Stomach (tissue), 9 donors: ENCODE results near the gene GABRB1. TPM values are rescaled to one million over a fixed set of nuclear protein-coding genes. Genes with fewer than 3 reads are reported as not detected.

Source experiments
- DNase-seq, 2 donors: peaks; one replicate each; pipeline versions ENCODE4 v3.0.0 to v3.0.0-alpha.2; 2013 to 2019
- H3K27ac ChIP-seq, 5 donors: fragments of 200-600 bp in 4 of 5; sonication (generic) in 4 of 5; one replicate each; pipeline ENCODE4 v1.5.1; 2013 to 2019; ENCODE audit warnings: mild to moderate bottlenecking in 1 of 5, moderate library complexity in 1 of 5
- H3K27me3 ChIP-seq, 3 donors: fragments of 200-600 bp; sonication (generic); one replicate each; pipeline ENCODE4 v1.5.1; 2017 to 2019; ENCODE audit warnings: mixed run types in 1 of 3
- H3K36me3 ChIP-seq, 4 donors: fragments of 200-600 bp; sonication (generic); 1 replicate in 3 of 4; 2 replicates in 1 of 4; pipeline ENCODE4 v1.5.1; 2016 to 2019
- H3K4me1 ChIP-seq, 4 donors: fragments of 200-600 bp; sonication (generic); one replicate each; pipeline ENCODE4 v1.5.1; 2016 to 2019
- H3K4me3 ChIP-seq, 4 donors: fragments of 200-600 bp; sonication (generic) in 3 of 4; one replicate each; pipeline ENCODE4 v1.5.1; 2016 to 2019; ENCODE audit warnings: mild to moderate bottlenecking in 1 of 4
- H3K9me3 ChIP-seq, 4 donors: fragments of 200-600 bp; sonication (generic); one replicate each; pipeline ENCODE4 v1.5.1; 2016 to 2019
- EP300 ChIP-seq: sonication (generic); formaldehyde crosslinking; IDR thresholded peaks from one replicate; pipeline ENCODE4 v1.6.1; 2017; ENCODE audit warnings: antibody characterized with exemption
- POLR2A ChIP-seq, 4 donors: fragments of 450-650 bp; IDR thresholded peaks; one replicate each; pipeline ENCODE4 v1.6.1; 2016; ENCODE audit warnings: antibody characterized with exemption in 4 of 4, control low read depth in 2 of 4, mild to moderate bottlenecking in 1 of 4, moderate library complexity in 1 of 4
- POLR2AphosphoS5 ChIP-seq, 3 donors: sonication (generic); formaldehyde crosslinking; IDR thresholded peaks; one replicate each; pipeline ENCODE4 v1.6.1; 2016; ENCODE audit warnings: antibody characterized with exemption in 3 of 3
- WGBS, 5 donors: extraction: QIAGEN DNeasy Blood & Tissue Kit in 3 of 5; methylation state at CpG; one replicate each; pipeline versions ENCODE4 v1.1.5 to v1.1.7; 2013 to 2018; 5-methylcytosine and 5-hydroxymethylcytosine counted together
- intact Hi-C: fragments of 100-400 bp; cut with DNase I; formaldehyde crosslinking; loops from one replicate; pipeline ENCODE4 v1.15.1; 2023; ENCODE audit warnings: low total_unique reads
- polyA plus RNA-seq, 3 donors: library from polyadenylated mRNA; stranded (reverse); fragments of 200-250 nt; gene quantifications; one replicate each; pipeline ENCODE4 v1.2.3, GENCODE V29; 2013
- total RNA-seq, 5 donors: library from RNA; depleted of rRNA; stranded (reverse); fragments of >200 nt; gene quantifications; one replicate each; pipeline versions ENCODE4 v1.1.0 to v1.2.3, GENCODE V29; 2014 to 2016
- TF ChIP-seq, protein P1 (sequence below), 7 experiments: fragments of 450-650 bp in 4 of 7; fragments of 200-600 bp in 3 of 7; sonication (generic) in 3 of 7; IDR thresholded peaks; one replicate each; pipeline ENCODE4 v1.5.1; 2016 to 2019; ENCODE audit warnings: antibody characterized with exemption in 7 of 7, control low read depth in 2 of 7, mild to moderate bottlenecking in 1 of 7
- donor health status: healthy with polysubstance abuse.
- donor health status: Bipolar disorder and iron deficiency.
- donor health status: healthy.

The GABRB1 gene
- total and polyA plus RNA-seq, 8 donors: 2.8 TPM; not detected in 7

DNA sequence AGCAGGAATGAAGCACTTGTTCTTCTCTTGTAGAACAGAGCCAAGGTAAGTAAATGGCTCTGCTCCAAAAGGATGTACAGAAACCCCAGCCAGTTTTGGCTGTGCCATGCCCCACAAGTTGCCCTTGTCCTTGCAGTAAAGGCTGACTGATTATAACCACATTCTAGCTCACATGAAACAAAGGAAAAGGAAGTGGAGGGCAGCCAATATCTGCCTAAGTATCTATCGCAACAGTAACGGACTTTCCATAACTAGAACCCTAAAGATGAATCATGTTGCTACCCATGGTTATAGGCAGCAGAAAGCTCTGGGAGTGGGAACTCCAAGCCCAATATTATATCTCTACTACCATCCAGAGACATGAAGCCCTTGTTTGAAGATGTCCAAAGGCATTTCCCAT is 336.4 kb downstream of the GABRB1 start:
- peaks cover 0 to 4% (median 0%) of the 10 kb centered on the region in 3 donors for H3K27me3 ChIP-seq
- intact Hi-C loops: no loop called here
- DNase-seq: no peak
- H3K4me3 ChIP-seq: no peak overlapping the region
- no peaks in the 10 kb centered on the region for H3K9me3 ChIP-seq
- no peaks in the 10 kb centered on the region for H3K4me1 ChIP-seq
- no peak for TF ChIP-seq POLR2AphosphoS5 (IDR thresholded peaks at IDR 0.05)
- no peak for TF ChIP-seq EP300
- TF ChIP-seq, protein P1, sequence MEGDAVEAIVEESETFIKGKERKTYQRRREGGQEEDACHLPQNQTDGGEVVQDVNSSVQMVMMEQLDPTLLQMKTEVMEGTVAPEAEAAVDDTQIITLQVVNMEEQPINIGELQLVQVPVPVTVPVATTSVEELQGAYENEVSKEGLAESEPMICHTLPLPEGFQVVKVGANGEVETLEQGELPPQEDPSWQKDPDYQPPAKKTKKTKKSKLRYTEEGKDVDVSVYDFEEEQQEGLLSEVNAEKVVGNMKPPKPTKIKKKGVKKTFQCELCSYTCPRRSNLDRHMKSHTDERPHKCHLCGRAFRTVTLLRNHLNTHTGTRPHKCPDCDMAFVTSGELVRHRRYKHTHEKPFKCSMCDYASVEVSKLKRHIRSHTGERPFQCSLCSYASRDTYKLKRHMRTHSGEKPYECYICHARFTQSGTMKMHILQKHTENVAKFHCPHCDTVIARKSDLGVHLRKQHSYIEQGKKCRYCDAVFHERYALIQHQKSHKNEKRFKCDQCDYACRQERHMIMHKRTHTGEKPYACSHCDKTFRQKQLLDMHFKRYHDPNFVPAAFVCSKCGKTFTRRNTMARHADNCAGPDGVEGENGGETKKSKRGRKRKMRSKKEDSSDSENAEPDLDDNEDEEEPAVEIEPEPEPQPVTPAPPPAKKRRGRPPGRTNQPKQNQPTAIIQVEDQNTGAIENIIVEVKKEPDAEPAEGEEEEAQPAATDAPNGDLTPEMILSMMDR (IDR thresholded peaks at IDR 0.05): no peak
- no peak for TF ChIP-seq POLR2A (IDR thresholded peaks at IDR 0.05)
- 59 to 81% (median 69%) methylated on average over 2 of the region's 2 CpGs for WGBS, 5 donors
- H3K36me3 ChIP-seq: no peaks in the 10 kb centered on the region
- H3K27ac ChIP-seq: no peak overlapping the region

DNA sequence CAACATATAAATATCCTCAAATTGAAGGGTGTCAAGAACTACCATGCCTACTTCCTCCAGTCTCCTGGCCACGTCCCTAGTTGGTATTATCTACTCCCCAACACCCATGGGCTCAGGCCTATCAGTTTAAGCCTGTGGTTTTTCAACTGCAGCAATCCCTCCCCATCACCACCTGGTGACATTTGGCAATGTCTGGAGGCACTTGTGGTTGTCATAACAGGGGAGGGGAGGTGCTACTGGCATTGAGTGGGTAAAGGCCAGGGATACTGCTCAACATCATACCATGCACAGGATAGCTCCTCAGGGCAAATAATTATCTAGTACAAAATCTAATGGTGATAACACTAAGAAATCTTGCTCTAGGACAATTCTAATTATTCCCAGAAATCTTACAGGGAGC is 336.8 kb downstream of the GABRB1 start:
- Histone ChIP-seq H3K36me3 (no peaks in the 10 kb centered on the region), H3K4me3 (no peak overlapping the region), H3K4me1 (no peaks in the 10 kb centered on the region), H3K27me3 (peaks cover 0 to 5% (median 0%) of the 10 kb centered on the region in 3 donors), H3K27ac (no peak overlapping the region), H3K9me3 (no peaks in the 10 kb centered on the region)
- TF ChIP-seq, protein P1 (IDR thresholded peaks at IDR 0.05): no peak
- no peak for TF ChIP-seq POLR2AphosphoS5 (IDR thresholded peaks at IDR 0.05)
- TF ChIP-seq EP300: no peak
- DNase-seq: no peak
- 31 to 56% (median 42%) methylated on average over 1 of the region's 1 CpG for WGBS, 5 donors
- intact Hi-C loops: no loop called here

DNA sequence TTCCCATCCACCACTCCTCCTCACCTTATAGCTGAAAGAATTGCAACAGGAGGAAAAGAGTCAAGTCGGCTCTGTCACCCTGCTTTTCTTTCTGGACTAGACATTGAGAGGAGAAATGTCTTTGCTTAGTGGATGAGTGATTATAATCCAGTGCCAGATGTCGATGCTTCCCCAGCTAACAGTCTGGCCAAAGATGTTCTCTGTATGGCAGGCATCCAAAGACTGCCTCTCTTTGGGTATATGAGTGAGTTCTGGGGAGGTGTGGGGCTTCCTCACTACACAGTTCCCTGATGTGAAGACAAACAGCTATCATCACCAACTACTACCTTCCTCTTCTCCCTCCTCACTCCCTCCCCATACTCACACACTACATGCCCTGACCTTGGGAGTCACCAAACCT is 341.2 kb downstream of the GABRB1 start:
- Histone ChIP-seq H3K36me3 (no peaks in the 10 kb centered on the region), H3K4me1 (no peaks in the 10 kb centered on the region), H3K9me3 (no peaks in the 10 kb centered on the region), H3K4me3 (no peak overlapping the region), H3K27me3 (peaks cover 0 to 5% (median 0%) of the 10 kb centered on the region in 3 donors), H3K27ac (no peak overlapping the region)
- no peak for TF ChIP-seq EP300
- TF ChIP-seq POLR2A (IDR thresholded peaks at IDR 0.05): no peak
- TF ChIP-seq, protein P1 (IDR thresholded peaks at IDR 0.05): no peak
- no peak for TF ChIP-seq POLR2AphosphoS5 (IDR thresholded peaks at IDR 0.05)
- DNase-seq: no peak
- intact Hi-C loops: no loop called here
- 40 to 81% (median 65%) methylated on average over 2 of the region's 2 CpGs for WGBS, 5 donors

DNA sequence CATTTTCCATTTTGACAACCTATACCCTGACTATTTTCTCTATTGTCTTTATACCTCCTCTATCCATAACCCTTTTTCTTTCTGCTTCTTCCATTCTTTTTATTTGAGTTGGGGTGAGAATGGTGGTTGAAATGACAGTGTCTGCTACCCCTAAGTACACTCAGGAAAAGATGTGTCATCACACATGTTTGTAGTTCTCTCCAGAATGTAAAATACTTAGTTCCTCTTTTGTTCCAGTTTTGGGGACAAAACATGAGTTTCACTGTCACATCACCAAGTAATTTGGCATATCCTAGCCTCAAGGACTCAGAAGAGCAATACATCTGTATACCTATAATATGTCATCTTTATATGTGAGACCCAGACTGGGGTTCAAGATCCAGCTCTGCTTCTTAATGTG is 341.8 kb downstream of the GABRB1 start:
- no peak for DNase-seq
- Histone ChIP-seq H3K9me3 (no peaks in the 10 kb centered on the region), H3K4me1 (no peaks in the 10 kb centered on the region), H3K36me3 (no peaks in the 10 kb centered on the region), H3K4me3 (no peak overlapping the region), H3K27ac (no peak overlapping the region), H3K27me3 (peaks cover 0 to 5% (median 0%) of the 10 kb centered on the region in 3 donors)
- TF ChIP-seq EP300: no peak
- TF ChIP-seq POLR2A (IDR thresholded peaks at IDR 0.05): no peak
- TF ChIP-seq, protein P1 (IDR thresholded peaks at IDR 0.05): no peak
- TF ChIP-seq POLR2AphosphoS5 (IDR thresholded peaks at IDR 0.05): no peak
- intact Hi-C loops: no loop called here
